ENCODE data around the gene RAP1GAP2.
"Not testable (repeated sequence)": the region's sequence is repeated elsewhere in the genome, so short reads cannot be mapped to it uniquely, and the experiment has no call there.

RAP1GAP2 gene

GRCh38 chr17:3038941-3039340, 242.7 kb downstream of the RAP1GAP2 start:
- no peaks in the 10 kb centered on the region for H3K9me3 Mint-ChIP-seq (ENCODE audit: low read depth)
- H3K36me3 Mint-ChIP-seq: peaks cover 4% of the 10 kb centered on the region
- no peak overlapping the region for H3K27ac Mint-ChIP-seq
- H3K27me3 Mint-ChIP-seq: peaks cover 17% of the 10 kb centered on the region
- no peaks in the 10 kb centered on the region for H3K4me1 Mint-ChIP-seq (ENCODE audit: low read depth)
- H3K4me3 Mint-ChIP-seq: no peak overlapping the region

- Mint-ChIP-seq H3K4me1 (ENCODE audit: low read depth) (no peaks in the 10 kb centered on the region), H3K27ac (no peak overlapping the region), H3K36me3 (peaks cover 4% of the 10 kb centered on the region), H3K4me3 (no peak overlapping the region), H3K27me3 (peaks cover 17% of the 10 kb centered on the region), H3K9me3 (ENCODE audit: low read depth) (no peaks in the 10 kb centered on the region)
Observed at GRCh38 chr17:3039736-3040135, 243.5 kb downstream of the RAP1GAP2 start.

- H3K27me3 Mint-ChIP-seq: peaks cover 17% of the 10 kb centered on the region
- H3K36me3 Mint-ChIP-seq: peaks cover 4% of the 10 kb centered on the region
- H3K9me3 Mint-ChIP-seq (ENCODE audit: low read depth): no peaks in the 10 kb centered on the region
- no peak overlapping the region for H3K27ac Mint-ChIP-seq
- H3K4me1 Mint-ChIP-seq (ENCODE audit: low read depth): no peaks in the 10 kb centered on the region
- H3K4me3 Mint-ChIP-seq: no peak overlapping the region
Observed at GRCh38 chr17:3040882-3041281, 244.6 kb downstream of the RAP1GAP2 start.

GRCh38 chr17:3043737-3044365, 247.6 kb downstream of the RAP1GAP2 start:
- H3K27me3 Mint-ChIP-seq: peaks cover 14% of the 10 kb centered on the region
- no peak overlapping the region for H3K4me3 Mint-ChIP-seq
- peaks cover 5% of the 10 kb centered on the region for H3K4me1 Mint-ChIP-seq (ENCODE audit: low read depth)
- no peaks in the 10 kb centered on the region for H3K9me3 Mint-ChIP-seq (ENCODE audit: low read depth)
- H3K27ac Mint-ChIP-seq: no peak overlapping the region
- peaks cover 4% of the 10 kb centered on the region for H3K36me3 Mint-ChIP-seq

- Mint-ChIP-seq H3K27ac (no peak overlapping the region), H3K4me1 (ENCODE audit: low read depth) (peaks cover 5% of the 10 kb centered on the region), H3K27me3 (peaks cover 6% of the 10 kb centered on the region), H3K4me3 (no peak overlapping the region), H3K36me3 (peaks cover 4% of the 10 kb centered on the region), H3K9me3 (ENCODE audit: low read depth) (no peaks in the 10 kb centered on the region)
Observed at GRCh38 chr17:3046753-3047152, 250.5 kb downstream of the RAP1GAP2 start.

GRCh38 chr17:3048727-3049471, 252.7 kb downstream of the RAP1GAP2 start:
- H3K4me1 Mint-ChIP-seq (ENCODE audit: low read depth): peaks cover 5% of the 10 kb centered on the region
- peak overlapping the region; percentile 50 for H3K27ac Mint-ChIP-seq
- H3K9me3 Mint-ChIP-seq (ENCODE audit: low read depth): no peaks in the 10 kb centered on the region
- peak overlapping the region; percentile 91 for H3K4me3 Mint-ChIP-seq
- H3K27me3 Mint-ChIP-seq: no peaks in the 10 kb centered on the region
- H3K36me3 Mint-ChIP-seq: no peaks in the 10 kb centered on the region

- H3K9me3 Mint-ChIP-seq (ENCODE audit: low read depth): no peaks in the 10 kb centered on the region
- H3K4me3 Mint-ChIP-seq: peak overlapping the region; percentile 91
- H3K27me3 Mint-ChIP-seq: no peaks in the 10 kb centered on the region
- H3K27ac Mint-ChIP-seq: no peak overlapping the region
- H3K36me3 Mint-ChIP-seq: no peaks in the 10 kb centered on the region
- peaks cover 5% of the 10 kb centered on the region for H3K4me1 Mint-ChIP-seq (ENCODE audit: low read depth)
Observed at GRCh38 chr17:3049705-3050295, 253.6 kb downstream of the RAP1GAP2 start.

GRCh38 chr17:3054868-3055267, 258.6 kb downstream of the RAP1GAP2 start:
- H3K9me3 Mint-ChIP-seq (ENCODE audit: low read depth); H3K4me1 Mint-ChIP-seq (ENCODE audit: low read depth); H3K4me3 Mint-ChIP-seq: not testable (repeated sequence)

GRCh38 chr17:3062824-3063377, 266.7 kb downstream of the RAP1GAP2 start:
- H3K9me3 Mint-ChIP-seq (ENCODE audit: low read depth): not testable (repeated sequence)

More at GRCh38 chr17:3054868-3055267, 258.6 kb downstream of the RAP1GAP2 start:
- not testable (repeated sequence) for H3K36me3 Mint-ChIP-seq, H3K27me3 Mint-ChIP-seq, H3K27ac Mint-ChIP-seq

GRCh38 chr17:3063507-3063906, 267.3 kb downstream of the RAP1GAP2 start, which contains the start of gene OR1D5:
OR1D5 (minus strand) TSS chr17:3063607; CDS start chr17:3063607, 0 bp downstream.
- not testable (repeated sequence) for H3K4me1 Mint-ChIP-seq (ENCODE audit: low read depth); H3K4me3 Mint-ChIP-seq; H3K9me3 Mint-ChIP-seq (ENCODE audit: low read depth); H3K27me3 Mint-ChIP-seq; H3K36me3 Mint-ChIP-seq; H3K27ac Mint-ChIP-seq

More at GRCh38 chr17:3062824-3063377, 266.7 kb downstream of the RAP1GAP2 start:
- H3K4me3 Mint-ChIP-seq; H3K27me3 Mint-ChIP-seq; H3K27ac Mint-ChIP-seq; H3K36me3 Mint-ChIP-seq; H3K4me1 Mint-ChIP-seq (ENCODE audit: low read depth): not testable (repeated sequence)

GRCh38 chr17:3065192-3065591, 269.0 kb downstream of the RAP1GAP2 start:
- not testable (repeated sequence) for H3K4me1 Mint-ChIP-seq (ENCODE audit: low read depth); H3K4me3 Mint-ChIP-seq; H3K27ac Mint-ChIP-seq; H3K27me3 Mint-ChIP-seq; H3K36me3 Mint-ChIP-seq; H3K9me3 Mint-ChIP-seq (ENCODE audit: low read depth)

GRCh38 chr17:3073850-3074249, 277.6 kb downstream of the RAP1GAP2 start:
- H3K4me1 Mint-ChIP-seq (ENCODE audit: low read depth); H3K27ac Mint-ChIP-seq; H3K36me3 Mint-ChIP-seq; H3K4me3 Mint-ChIP-seq: not testable (repeated sequence)
- peaks cover 12% of the 10 kb centered on the region for H3K27me3 Mint-ChIP-seq
- H3K9me3 Mint-ChIP-seq (ENCODE audit: low read depth): peaks cover 19% of the 10 kb centered on the region

Measured in activated naive CD8-positive, alpha-beta T cell (primary cell).